GM18858 (cell line): ENCODE measurements around the gene ACVRL1.
A peak's percentile ranks its signal among the peaks of the same experiment; 100 is the strongest.

Source experiments
- ATAC-seq: cut with Tn5 transposase; IDR thresholded peaks from one replicate; pipeline ENCODE4 v1.9.1; 2021; ENCODE audit not compliant: unreplicated experiment

The ACVRL1 gene

GRCh38 chr12:51914034-51914923, 7.0 kb downstream of the ACVRL1 start:
- no peak for ATAC-seq

- ATAC-seq = no peak
Measured at GRCh38 chr12:51915003-51915625, 7.8 kb downstream of the ACVRL1 start.

DNA sequence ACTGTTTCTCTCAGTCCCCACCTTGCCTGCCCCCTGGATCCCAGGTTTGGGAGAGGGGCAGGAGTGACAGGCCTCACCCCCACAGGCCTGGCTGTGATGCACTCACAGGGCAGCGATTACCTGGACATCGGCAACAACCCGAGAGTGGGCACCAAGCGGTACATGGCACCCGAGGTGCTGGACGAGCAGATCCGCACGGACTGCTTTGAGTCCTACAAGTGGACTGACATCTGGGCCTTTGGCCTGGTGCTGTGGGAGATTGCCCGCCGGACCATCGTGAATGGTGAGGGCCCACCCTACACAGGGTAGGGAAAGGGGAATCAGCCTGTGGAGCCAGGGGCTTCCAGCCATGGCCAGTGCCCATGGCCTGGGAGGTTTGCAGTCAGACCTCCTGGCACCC, 8.6 kb downstream of the ACVRL1 start:
- ATAC-seq = no peak

DNA sequence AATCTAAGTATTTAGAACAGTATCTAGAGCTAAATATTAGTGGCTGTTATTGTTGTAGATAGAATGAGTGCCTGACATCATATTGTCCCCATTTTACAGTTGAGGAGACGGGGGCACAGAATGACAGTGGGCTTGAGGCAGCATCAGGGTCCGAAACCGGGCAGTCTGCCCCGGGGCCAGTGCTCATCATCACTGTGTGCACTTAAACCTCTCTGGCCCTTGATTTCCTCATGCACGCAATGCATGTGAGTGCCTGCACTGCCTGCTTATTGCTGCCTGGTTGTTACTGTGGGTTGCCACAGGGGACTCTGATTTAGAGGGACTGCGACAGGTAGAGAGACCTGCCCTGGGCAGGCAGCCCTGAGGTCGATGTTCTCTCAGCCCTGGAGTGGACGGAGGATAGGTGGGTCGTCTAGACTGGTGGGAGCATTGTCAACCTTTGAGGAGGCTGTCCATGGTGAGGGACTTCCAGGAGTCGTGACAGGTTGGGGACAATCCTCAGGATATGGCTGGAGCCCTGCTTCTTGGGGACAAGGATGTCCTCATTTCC, 9.8 kb downstream of the ACVRL1 start:
- no peak for ATAC-seq

GRCh38 chr12:51917746-51918453, 10.6 kb downstream of the ACVRL1 start:
- ATAC-seq = no peak

DNA sequence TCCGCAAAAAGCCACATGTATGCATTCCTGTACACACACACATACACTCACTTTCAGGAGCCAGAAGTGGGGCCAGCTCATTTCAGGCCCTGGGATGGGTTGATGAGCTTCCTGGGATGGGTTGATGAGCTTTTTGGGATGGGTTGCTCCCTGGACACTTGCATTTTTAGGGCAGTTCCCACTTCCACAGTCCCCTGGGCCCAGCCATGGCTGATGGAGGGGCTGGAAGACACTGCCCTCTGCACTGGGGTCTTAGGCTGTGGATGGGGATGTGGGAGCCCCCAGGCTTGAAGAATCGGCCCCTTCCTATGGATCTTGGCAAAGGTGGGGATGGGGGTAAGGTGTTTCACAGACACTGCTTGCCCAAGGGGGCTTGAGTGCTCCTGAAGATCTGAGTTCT, 12.7 kb downstream of the ACVRL1 start:
- ATAC-seq = no peak

DNA sequence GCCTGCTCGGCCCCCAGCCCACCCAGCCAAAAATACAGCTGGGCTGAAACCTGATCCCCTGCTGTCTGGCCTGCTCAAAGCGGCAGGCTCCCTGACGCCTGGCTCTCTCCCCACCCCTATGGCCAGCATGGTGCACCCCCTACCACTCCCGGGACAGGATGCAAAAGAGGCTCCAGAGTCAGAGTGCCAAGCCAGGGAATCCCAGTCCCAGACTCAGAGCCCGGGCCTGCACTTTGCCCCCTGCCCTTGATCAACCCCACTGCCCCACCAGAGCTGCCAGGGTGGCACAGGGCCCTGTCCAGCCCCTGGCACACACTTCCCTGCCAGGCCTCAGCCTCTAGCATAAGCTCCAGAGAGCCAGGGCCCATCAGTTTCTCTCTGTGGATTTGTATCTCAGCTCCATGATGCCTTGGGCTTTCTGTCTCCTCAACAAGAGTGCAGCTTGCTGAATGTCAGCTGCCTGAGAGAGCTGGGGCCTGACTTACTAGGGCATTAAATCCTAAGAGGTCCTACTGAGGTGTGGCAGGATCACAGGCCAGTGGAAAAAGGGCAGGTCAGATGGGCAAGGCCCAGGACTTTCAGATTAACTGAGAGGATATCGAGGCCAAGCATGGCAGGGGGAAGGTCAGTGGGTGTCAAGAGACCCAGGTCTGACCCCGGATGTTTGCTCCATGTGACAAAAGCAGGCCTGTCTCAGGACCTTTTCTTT, 13.9 kb downstream of the ACVRL1 start:
- no peak for ATAC-seq

DNA sequence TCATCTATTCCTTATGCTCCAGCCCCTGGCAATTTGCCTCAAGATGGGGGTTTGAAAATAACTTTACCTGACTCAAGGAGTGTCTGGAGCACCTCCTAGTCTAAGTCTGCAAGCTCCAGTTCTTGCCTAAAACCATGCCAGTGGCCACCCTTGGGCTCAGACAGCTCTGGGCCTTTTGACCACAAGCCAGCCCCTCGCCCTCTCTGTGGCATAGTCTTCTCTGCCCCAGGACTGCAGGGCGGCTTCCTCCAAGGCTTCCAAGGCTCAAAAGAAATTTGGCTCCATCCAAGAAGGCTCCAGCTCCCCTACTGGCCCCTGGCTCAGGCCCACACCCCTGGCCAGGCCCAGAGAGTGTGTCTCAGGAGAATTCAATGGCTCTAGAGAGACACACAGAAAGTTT, 14.8 kb downstream of the ACVRL1 start:
- ATAC-seq = no peak

DNA sequence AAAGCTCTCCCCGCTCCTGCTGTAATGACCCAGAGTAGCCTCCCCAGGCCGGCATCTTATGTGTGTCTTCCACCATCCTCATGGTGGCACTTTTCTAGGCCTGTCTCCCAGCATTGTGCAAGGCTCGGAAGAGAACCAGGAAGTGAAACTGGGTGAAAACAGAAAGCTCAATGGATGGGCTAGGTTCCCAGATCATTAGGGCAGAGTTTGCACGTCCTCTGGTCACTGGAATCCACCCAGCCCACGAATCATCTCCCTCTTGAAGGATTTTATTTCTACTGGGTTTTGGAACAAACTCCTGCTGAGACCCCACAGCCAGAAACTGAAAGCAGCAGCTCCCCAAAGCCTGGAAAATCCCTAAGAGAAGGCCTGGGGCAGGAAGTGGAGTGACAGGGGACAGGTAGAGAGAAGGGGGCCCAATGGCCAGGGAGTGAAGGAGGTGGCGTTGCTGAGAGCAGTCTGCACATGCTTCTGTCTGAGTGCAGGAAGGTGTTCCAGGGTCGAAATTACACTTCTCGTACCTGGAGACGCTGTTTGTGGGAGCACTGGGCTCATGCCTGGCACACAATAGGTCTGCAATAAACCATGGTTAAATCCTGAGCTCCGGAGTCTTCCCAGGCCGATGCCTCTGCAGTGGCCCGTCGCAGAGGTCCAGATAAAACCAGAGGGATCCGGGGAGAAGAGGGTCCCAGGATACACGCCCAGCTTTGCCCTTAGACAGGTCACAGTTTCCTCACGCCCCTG, 15.6 kb downstream of the ACVRL1 start:
- ATAC-seq = no peak

- ATAC-seq = no peak
Measured at GRCh38 chr12:51923506-51924365, 16.4 kb downstream of the ACVRL1 start.

- ATAC-seq = peak; percentile 43
Measured at GRCh38 chr12:51924551-51925319, 17.4 kb downstream of the ACVRL1 start.

DNA sequence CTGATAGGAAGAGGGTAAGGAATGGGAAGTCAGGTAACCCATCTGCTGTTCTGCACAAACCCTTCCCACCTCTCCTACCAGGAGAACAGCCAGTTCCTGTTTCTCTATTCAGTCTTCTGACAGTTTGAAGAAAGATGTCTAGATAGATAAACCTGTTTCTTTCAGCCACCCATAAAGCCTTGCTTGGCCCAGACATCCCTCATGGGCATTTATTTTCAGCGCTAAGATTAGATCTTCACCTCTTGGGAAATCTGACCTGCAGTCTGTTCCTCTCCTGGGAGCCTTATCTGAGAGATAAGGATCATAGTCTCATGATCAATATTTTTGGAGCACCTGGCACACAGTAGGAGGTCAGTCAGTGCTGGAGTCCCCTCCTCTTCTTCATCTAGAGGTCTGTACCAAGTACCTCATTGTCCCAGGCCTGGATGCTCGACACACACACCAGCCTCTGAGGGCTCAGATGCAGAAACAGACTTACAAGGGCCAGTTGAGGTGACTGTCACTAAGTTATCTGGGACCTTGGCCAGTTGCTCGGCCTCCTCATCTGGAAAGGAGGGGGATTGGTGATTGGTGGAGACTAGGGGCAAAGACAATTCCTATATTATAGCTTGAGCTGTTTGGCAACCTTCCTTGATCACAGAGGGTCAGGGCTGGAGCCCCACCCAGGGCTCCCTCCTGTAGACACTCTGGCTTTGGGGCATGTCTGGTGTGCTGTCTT, 18.2 kb downstream of the ACVRL1 start:
- peak; percentile 6 for ATAC-seq

DNA sequence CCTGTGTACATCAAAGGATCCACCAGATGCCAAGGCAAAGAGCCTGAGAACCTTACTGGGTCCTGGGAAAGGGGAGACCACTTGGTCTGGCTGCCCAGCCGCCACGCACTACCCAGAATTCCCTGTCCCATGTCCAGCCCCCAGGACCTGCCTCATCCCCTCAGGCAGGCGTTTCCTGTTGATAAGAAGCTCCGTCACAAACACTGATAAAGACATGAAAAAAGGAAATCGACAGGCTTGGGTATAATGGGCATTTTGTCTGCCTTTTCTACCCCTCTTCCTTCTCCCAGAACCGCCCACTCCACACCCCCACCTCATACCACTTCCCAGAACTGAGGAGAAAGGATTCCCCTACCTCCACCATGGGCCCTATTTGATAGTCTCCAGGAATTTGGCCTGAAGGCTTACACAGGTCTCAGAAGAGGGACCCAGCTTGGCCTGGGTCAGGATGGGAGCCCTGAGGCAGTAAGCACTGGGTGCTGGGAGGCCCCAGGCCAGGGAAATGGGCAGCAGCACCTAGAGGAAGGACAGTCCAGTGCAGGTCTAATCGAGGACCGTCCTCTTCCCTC, 18.8 kb downstream of the ACVRL1 start:
- no peak for ATAC-seq

- ATAC-seq = no peak
Measured at GRCh38 chr12:51926718-51927117, 19.4 kb downstream of the ACVRL1 start.

DNA sequence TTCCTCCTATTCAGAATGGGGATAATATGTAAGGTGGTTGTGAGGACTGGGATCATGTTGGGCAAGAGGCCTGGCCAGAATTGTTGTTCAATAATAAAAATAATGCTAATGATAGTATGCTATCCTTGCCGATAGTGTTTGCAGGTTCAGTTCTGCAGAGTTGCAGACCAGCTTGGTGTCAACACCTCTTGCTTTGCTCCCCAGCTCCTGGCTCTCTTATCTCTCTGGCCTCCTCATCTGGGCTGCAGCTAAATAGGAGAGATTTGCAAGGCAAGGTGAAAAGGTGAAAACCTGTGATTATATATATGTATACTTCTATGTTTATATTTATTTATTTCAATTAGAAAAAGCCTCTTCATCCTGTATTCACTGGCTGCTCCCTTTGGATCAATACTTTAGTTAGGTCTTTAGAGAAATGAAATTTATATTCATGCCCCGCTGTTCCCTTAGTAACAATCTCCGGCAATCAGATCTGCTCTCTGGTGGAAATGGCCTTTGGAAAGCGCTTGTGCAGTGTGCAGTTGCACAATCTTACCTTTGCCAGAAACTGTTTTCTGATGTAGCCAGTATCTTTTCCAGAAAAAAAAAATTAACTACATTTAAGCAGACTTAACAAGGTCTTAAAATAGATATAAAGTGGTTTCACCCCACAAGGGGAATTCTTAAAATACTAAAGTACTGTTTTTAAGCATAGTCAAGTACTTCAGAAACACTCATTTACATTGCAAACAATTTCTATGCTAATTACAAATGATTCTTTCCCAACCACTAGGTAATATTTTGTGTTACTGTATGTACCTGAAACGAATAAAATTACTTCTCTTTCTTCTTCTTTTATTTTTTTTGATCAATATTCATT, 25.1 kb downstream of the ACVRL1 start:
- no peak for ATAC-seq

- ATAC-seq = no peak
Measured at GRCh38 chr12:51934080-51934479, 26.8 kb downstream of the ACVRL1 start.

- no peak for ATAC-seq
Measured at GRCh38 chr12:51937926-51938325, 30.6 kb downstream of the ACVRL1 start.
